HG02840 (cell line): ENCODE results near the gene LCN1.
"Not testable (repeated sequence)": the region's sequence is repeated elsewhere in the genome, so short reads cannot be mapped to it uniquely, and the experiment has no call there.

Experiments
- ATAC-seq: cut with Tn5 transposase; IDR thresholded peaks from one replicate; pipeline ENCODE4 v1.9.1; 2021; ENCODE audit warnings: mild to moderate bottlenecking, moderate library complexity, moderate number of reproducible peaks; ENCODE audit not compliant: unreplicated experiment, low FRiP score

The LCN1 gene

GRCh38 chr9:135545646-135546176 is 24.5 kb downstream of the LCN1 start, which contains the start of gene OBP2A:
Gene OBP2A (plus strand): TSS chr9:135546126. CDS start chr9:135546181, 55 bp downstream.
- ATAC-seq = not testable (repeated sequence)

DNA sequence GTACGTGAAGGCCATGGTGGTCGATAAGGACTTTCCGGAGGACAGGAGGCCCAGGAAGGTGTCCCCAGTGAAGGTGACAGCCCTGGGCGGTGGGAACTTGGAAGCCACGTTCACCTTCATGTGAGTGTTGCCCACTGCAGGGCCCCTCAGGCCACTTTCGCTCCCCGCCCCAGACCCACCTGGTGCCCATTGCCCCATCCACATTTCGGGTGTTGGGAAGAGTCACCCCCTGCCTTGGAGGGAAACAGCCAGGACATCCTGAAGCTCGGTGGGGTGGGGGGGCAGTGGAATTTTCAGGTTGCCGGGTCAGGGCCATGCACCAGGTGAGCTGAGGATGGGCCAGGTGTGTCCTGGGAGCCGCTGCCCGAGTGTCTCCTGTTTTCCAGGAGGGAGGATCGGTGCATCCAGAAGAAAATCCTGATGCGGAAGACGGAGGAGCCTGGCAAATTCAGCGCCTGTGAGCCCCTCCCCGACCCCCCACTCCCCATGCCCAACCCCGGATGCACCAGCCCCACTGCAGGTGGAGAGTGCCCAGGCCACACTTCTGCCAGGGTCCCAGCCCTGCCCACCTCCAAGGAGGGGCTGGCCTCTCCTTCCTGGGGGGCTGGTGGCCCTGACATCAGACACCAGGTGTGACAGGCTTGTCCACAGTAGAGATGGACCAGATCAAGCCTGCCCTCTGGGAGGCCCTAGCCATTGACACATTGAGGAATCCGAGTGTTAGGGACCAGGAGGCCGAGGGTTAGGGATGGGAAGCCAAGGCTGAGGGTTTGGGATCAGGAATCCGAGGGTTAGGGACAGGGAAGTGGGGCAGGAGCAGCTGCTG is 25.8 kb downstream of the LCN1 start:
- ATAC-seq = not testable (repeated sequence)

GRCh38 chr9:135547756-135548736 is 26.8 kb downstream of the LCN1 start:
- no peak for ATAC-seq

- ATAC-seq = not testable (repeated sequence)
These were observed 28.5 kb downstream of the LCN1 start for GRCh38 chr9:135549478-135550343.

DNA sequence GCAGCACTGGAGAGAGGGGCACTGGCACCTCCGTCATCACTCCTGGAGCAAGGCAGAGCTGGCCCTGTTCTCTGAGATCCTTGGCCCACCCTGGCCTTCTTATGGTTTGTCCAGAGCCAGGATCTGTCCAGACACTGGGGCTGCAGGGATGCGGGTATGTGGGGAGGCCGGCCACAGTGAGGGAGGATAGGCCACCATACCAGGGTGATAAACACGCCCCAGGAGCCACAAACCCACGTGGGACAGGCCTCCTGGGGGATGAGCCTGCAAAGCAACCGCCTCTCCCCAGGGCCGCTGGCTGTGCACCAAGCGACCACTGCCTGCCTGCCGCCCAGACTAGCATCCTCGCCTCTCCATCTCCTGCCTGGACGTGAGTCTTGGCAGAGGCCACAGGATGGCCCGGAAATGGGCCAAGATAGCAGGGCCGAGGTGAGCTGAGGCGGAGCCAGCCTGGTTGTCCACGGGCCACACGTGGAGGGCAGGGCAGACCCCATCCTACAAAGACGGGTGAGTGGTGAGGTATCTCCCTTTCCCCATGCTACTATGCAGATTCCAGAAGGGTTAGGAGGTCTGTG is 29.2 kb downstream of the LCN1 start:
- no peak for ATAC-seq

GRCh38 chr9:135551031-135551430 is 29.8 kb downstream of the LCN1 start:
- no peak for ATAC-seq

DNA sequence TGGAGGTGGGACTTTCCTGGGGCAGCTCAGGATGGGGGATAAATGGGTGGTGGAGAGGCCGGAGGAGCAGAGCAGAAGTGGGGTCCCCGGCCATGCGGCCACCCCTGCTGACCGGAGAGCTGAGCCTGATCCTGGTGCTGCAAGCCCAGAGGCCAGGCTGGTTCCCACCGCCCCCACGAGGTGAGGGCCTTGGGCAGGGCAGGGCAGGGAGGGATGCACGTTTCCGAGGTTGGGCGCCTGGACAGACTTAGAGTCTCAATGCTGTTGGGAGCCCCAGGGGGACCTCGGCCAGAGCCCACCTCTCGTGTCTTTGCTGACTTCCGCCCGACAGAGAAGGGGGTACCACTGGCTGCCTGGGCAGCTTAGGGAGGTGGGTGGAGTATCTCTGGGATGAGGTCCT is 30.2 kb downstream of the LCN1 start:
- ATAC-seq = no peak

DNA sequence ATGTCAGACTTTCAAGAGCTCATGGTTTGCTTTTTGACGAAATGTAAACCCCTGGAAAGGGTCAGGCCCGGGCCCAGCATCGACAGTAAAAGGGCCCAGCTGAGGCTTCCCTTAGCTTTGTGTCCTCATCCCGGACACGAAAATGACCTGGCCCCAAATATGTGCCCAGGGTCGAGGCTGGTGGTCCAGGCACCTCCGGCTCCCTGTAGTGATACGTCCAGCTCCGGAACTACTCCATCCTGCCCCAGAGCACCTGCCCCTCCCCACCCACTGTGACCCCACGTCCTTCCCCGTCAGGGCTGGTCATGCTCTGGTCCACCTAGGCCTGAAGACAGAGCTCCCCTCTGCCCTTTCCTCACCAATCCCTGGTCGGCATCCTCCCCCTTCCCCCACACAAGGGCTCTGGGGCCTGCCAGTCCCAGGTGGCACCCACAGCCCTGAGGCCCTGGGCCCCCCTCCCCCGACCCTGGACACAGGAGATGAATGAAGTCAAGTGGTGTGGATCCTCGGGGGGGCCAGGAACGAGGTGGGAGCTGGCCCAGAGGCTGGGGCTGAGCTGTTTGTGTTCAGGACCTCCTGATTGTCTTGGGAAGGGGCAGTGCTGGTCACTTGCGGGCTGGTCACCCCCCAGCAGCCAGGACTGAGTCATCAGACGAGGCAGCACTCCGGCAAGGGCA is 30.9 kb downstream of the LCN1 start:
- no peak for ATAC-seq

- ATAC-seq = no peak
These were observed 31.5 kb downstream of the LCN1 start for GRCh38 chr9:135552698-135553171.

GRCh38 chr9:135554718-135555117 is 33.5 kb downstream of the LCN1 start:
- no peak for ATAC-seq

DNA sequence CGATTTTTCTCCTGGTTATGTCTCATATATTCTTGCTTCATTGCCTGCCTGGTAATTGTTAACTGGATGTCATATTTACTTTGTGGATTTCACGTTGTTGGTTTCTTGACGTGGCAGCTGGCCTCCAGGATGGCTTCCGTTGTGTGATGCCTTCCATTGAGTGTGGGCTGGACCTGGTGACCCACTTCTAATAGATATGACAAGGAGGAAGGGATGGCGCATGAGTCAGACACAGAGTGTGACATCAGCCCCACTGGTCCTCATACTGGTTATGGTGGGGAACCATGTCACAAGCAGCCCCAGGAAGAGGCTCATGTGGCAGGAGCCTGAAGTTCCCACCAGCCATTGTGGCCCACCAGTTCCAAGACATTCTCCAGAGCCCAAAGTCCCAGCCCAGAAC is 34.0 kb downstream of the LCN1 start:
- ATAC-seq = no peak

DNA sequence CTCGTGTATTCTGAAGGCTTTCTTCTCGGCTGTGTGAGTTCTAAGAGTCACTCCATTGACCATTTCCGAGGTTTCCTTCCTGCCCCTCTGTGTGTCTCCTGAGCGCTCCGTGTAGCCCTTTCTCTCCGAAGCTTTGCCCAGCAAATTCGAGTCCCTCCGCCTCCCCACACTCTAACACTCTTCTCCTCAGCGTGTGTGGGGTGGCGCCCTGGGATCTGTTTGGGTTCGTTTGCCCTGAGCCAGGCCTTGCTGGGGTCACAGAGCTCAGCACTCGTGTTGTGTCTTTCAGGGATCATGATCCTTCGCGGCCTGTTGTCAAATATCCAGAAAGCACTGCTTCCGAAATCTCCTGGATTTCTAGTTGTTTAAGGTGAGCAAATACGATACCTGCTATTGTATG is 34.7 kb downstream of the LCN1 start:
- ATAC-seq = no peak

DNA sequence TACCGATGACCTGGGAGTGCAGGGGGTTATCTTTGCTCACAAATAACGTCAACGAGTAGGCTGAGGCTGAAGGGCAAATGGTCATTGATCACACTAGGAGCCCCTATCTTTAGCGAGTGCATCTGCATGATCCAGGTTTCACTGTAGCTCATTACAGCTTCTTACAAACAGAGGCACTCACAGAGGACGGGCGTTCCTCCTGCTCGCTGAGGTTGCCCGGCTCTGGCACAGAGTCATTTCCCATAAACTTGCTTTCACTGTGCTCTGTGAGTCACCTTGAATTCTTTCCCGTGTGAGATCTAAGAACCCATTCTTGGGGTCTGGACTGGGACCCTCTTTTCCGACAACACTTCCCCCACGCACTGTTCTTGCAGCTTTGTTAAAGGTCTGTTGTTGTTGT is 38.4 kb downstream of the LCN1 start:
- ATAC-seq = no peak

DNA sequence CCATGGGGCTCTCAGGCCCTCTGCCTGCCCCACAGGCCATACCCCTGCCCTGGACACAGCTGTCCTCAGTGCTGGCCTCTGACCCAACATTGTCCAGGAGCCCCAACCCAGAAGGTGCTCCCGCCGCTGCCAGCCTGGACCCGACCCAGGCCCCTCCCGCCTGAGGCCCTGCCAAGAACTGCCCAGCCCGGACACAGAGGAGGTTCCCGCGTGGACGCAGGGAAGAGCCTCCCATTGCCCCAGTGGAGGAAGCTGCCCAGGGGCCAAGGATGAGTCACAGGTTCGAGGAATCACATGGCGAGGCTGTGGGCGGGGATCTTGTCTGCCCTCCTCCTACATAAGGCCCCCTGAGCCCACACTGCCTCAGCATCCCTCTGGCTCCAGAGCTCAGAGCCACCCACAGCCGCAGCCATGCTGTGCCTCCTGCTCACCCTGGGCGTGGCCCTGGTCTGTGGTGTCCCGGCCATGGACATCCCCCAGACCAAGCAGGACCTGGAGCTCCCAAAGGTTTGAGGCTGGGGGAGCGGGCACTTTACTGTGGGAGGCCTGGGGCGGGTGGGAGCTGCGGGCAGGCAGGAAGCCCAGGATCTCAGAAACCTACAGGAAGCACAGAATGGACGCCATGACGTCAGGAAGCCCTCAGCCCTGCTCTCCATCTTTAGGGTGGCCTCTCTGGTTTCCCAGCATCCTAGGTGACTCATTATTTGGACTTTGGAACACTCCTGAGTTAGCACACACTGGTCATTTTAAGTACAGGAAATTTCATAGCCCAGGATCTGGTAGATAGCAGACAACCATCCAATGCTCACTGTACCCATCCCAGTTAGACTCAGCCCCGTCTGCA is 40.4 kb downstream of the LCN1 start, which contains the start of gene PAEP:
Gene PAEP (plus strand): TSS at position 366 of the 844 bp plus-strand sequence.
- no peak for ATAC-seq

GRCh38 chr9:135562235-135562745 is 41.0 kb downstream of the LCN1 start:
- no peak for ATAC-seq

GRCh38 chr9:135563039-135563476 is 41.8 kb downstream of the LCN1 start:
- ATAC-seq = no peak

DNA sequence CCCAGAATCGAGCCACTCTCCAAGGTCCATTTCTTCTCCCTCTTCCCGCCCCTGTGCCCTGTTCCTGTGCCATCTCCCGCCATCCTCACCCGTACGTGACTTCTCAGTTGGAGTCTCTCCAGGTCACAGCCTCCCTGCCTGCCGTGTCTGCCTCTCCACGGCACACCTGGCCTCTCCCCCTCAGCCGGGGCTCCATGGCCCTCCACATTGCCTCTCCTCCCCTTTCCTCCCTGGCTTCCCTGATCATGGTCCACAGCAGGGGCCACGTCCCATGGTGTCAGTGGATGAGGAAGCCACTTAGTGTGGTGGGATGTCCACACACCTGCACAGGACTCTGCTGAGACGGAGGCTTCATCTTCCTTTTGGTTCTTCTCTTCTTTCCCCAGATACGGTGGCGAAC is 42.6 kb downstream of the LCN1 start:
- no peak for ATAC-seq
